Body of pancreas (tissue), 4 donors: ENCODE results near the gene DEFB123. TPM values are rescaled to one million over a fixed set of nuclear protein-coding genes. Genes with fewer than 3 reads are reported as not detected.
"Not testable (repeated sequence)": the region's sequence is repeated elsewhere in the genome, so short reads cannot be mapped to it uniquely, and the experiment has no call there.

ENCODE experiments used
- ATAC-seq: fragments of 150-250 bp; one replicate; pipeline ENCODE4 v1.9.1; 2016
- DNase-seq, 4 donors: peaks; one replicate each; pipeline ENCODE4 v3.0.0-alpha.2; 2019
- H3K27ac ChIP-seq, 4 donors: fragments of 200-600 bp; sonication (generic); 1 replicate in 3 of 4; 2 replicates in 1 of 4; pipeline versions ENCODE4 v1.5.1 to v1.6.1; 2016 to 2019; ENCODE audit warnings: mild to moderate bottlenecking in 1 of 4, mixed read lengths in 1 of 4, moderate library complexity in 1 of 4
- H3K27me3 ChIP-seq, 2 donors: fragments of 200-600 bp; sonication (generic); one replicate each; pipeline ENCODE4 v1.6.0; 2016; ENCODE audit warnings: mild to moderate bottlenecking in 1 of 2
- H3K36me3 ChIP-seq, 2 donors: fragments of 200-600 bp; sonication (generic); replicated peaks in 1 of 2; 2 replicates each; pipeline ENCODE4 v1.5.1; 2016; ENCODE audit warnings: low read depth in 2 of 2; ENCODE audit not compliant: insufficient read depth in 1 of 2
- H3K4me1 ChIP-seq: fragments of 200-600 bp; sonication (generic); one replicate; pipeline ENCODE4 v1.6.0; 2016
- H3K4me3 ChIP-seq, 2 donors: fragments of 200-600 bp; sonication (generic); 1 replicate in 1 of 2; 2 replicates in 1 of 2; pipeline ENCODE4 v1.5.1; 2016 to 2019
- H3K9me3 ChIP-seq, 3 donors: fragments of 200-600 bp; sonication (generic); 1 replicate in 2 of 3; 2 replicates in 1 of 3; pipeline ENCODE4 v1.5.1; 2016
- CTCF ChIP-seq, 7 experiments: fragments of 450-650 bp in 4 of 7; fragments of 200-600 bp in 3 of 7; sonication (generic) in 3 of 7; IDR thresholded peaks; one replicate each; pipeline ENCODE4 v1.5.1; 2016 to 2019; ENCODE audit warnings: antibody characterized with exemption in 7 of 7
- POLR2A ChIP-seq, 3 donors: fragments of 450-650 bp; IDR thresholded peaks; one replicate each; pipeline ENCODE4 v1.6.1; 2016; ENCODE audit warnings: antibody characterized with exemption in 3 of 3, mild to moderate bottlenecking in 2 of 3
- WGBS, 2 donors: methylation state at CpG; one replicate each; pipeline ENCODE4 v1.1.5; 2017; 5-methylcytosine and 5-hydroxymethylcytosine counted together
- intact Hi-C: fragments of 100-400 bp; cut with DNase I; formaldehyde crosslinking; loops from one replicate; pipeline ENCODE4 v1.15.1; 2023
- total RNA-seq, 2 donors: library from RNA; depleted of rRNA; stranded (reverse); fragments of >200 nt; gene quantifications; one replicate each; pipeline ENCODE4 v1.1.0, GENCODE V29; 2016

The DEFB123 gene
- total RNA-seq, 2 donors from 2014 or later: not detected

GRCh38 chr20:31410011-31410410 is 30.4 kb upstream of the DEFB123 start:
- TF ChIP-seq CTCF (IDR thresholded peaks at IDR 0.05) (no peak), POLR2A (IDR thresholded peaks at IDR 0.05) (no peak)
- DNase-seq: no peak
- Histone ChIP-seq H3K4me3 (no peak overlapping the region), H3K9me3 (no peaks in the 10 kb centered on the region), H3K27me3 (no peaks in the 10 kb centered on the region), H3K4me1 (no peaks in the 10 kb centered on the region), H3K27ac (no peak overlapping the region), H3K36me3 (no peaks in the 10 kb centered on the region)
- WGBS, 2 donors: 37 to 41% methylated on average over 1 of the region's 1 CpG
- ATAC-seq: no peak
- intact Hi-C loops: no loop called here

DNA sequence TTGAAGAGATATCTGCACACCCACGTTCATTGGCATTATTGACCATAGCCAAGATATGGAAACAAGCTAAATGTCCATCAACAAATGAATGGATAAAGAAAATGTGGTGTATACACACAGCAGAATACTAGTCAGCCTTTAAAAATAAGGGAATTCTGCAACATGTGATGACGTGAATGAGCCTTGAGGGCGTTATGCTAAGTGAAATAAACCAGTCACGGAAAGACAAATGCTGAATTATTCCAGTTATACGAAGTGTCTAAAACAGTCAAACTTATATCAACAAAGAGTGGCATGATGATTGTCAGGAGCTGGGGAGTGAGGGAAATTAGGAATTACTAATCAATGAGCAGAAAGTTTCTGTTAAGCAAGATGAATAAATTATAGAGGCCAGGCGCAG is 26.1 kb upstream of the DEFB123 start:
- ATAC-seq (no peak), DNase-seq (no peak)
- intact Hi-C loops: no loop called here
- 46 to 56% methylated on average over 6 of the region's 6 CpGs for WGBS, 2 donors
- Histone ChIP-seq H3K36me3 (no peaks in the 10 kb centered on the region), H3K4me1 (no peaks in the 10 kb centered on the region), H3K27ac (no peak overlapping the region), H3K27me3 (no peaks in the 10 kb centered on the region), H3K9me3 (no peaks in the 10 kb centered on the region), H3K4me3 (no peak overlapping the region)
- no peak for TF ChIP-seq CTCF (IDR thresholded peaks at IDR 0.05)
- no peak for TF ChIP-seq POLR2A (IDR thresholded peaks at IDR 0.05)

DNA sequence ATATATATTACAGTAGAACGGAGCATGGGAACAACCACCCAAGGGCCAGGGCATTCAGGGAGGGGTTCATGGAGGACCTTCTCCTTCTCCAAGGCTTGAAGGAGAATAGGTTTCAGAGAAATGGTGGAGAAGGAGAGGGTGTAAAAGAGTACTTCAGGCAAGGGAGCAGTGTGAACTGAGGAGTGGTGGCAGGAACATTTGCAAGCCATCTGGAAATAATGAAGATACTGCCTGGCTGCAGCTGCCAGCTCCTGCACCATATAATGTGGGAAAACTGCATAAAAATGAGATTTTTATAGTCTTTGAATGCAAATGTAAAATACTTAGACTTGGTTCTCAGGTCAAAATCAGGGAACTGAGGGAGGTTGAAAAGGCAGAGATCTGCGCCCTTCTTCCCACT is 24.8 kb upstream of the DEFB123 start:
- no peak for TF ChIP-seq POLR2A (IDR thresholded peaks at IDR 0.05)
- TF ChIP-seq CTCF (IDR thresholded peaks at IDR 0.05): no peak
- Histone ChIP-seq H3K27ac (no peak overlapping the region), H3K27me3 (no peaks in the 10 kb centered on the region), H3K36me3 (no peaks in the 10 kb centered on the region), H3K9me3 (no peaks in the 10 kb centered on the region), H3K4me1 (no peaks in the 10 kb centered on the region), H3K4me3 (no peak overlapping the region)
- DNase-seq: no peak
- no peak for ATAC-seq
- intact Hi-C loops: no loop called here
- 84 to 91% methylated on average over 2 of the region's 2 CpGs for WGBS, 2 donors

DNA sequence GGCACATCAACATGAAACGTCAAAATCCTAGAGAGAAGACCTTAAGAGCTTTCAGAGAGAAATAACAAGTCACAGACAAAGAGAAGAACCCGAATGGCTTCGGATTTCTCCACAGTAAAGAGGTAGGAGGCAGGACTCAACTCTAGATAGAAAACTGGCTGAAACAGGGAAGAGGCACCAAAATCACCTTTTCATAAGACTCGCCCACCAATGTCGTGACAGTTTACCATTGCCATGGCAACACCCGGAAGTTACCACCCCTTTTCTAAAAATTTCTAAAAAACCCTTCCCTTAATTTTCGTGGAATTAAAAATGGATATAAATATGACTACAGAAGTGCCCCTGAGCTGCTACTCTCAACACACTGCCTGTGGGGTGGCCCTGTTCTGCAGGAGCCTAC is 22.1 kb upstream of the DEFB123 start:
- H3K4me3 ChIP-seq: no peak overlapping the region
- no peaks in the 10 kb centered on the region for H3K4me1 ChIP-seq
- no peaks in the 10 kb centered on the region for H3K36me3 ChIP-seq
- 65 to 70% methylated on average over 7 of the region's 7 CpGs for WGBS, 2 donors
- intact Hi-C loops: no loop called here
- DNase-seq (no peak), ATAC-seq (no peak)
- H3K27me3 ChIP-seq: no peaks in the 10 kb centered on the region
- TF ChIP-seq CTCF (IDR thresholded peaks at IDR 0.05) (no peak), POLR2A (IDR thresholded peaks at IDR 0.05) (no peak)
- H3K9me3 ChIP-seq: no peaks in the 10 kb centered on the region
- no peak overlapping the region for H3K27ac ChIP-seq

GRCh38 chr20:31425797-31426196 is 14.6 kb upstream of the DEFB123 start:
- H3K36me3 ChIP-seq: no peaks in the 10 kb centered on the region
- DNase-seq (no peak), ATAC-seq (no peak)
- no peaks in the 10 kb centered on the region for H3K27me3 ChIP-seq
- no peak overlapping the region for H3K27ac ChIP-seq
- no peaks in the 10 kb centered on the region for H3K9me3 ChIP-seq
- intact Hi-C loops: no loop called here
- no peaks in the 10 kb centered on the region for H3K4me1 ChIP-seq
- TF ChIP-seq CTCF (IDR thresholded peaks at IDR 0.05) (no peak), POLR2A (IDR thresholded peaks at IDR 0.05) (no peak)
- no peak overlapping the region for H3K4me3 ChIP-seq

DNA sequence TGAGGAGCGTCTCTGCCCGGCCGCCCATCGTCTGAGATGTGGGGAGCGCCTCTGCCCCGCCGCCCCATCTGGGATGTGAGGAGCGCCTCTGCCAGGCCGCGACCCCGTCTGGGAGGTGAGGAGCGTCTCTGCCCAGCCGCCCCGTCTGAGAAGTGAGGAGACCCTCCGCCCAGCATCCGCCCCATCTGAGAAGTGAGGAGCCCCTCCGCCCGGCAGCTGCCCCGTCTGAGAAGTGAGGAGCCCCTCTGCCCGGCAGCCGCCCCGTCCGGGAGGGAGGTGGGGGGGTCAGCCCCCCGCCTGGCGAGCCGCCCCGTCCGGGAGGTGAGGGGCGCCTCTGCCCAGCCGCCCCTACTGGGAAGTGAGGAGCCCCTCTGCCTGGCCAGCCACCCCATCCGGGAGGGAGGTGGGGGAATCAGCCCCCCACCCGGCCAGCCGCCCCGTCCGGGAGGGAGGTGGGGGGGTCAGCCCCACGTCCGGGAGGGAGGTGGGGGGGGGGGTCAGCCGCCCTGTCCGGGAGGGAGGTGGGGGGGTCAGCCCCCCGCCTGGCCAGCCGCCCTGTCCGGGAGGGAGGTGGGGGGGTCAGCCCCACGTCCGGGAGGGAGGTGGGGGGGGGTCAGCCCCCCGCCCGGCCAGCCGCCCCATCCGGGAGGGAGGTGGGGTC is 13.4 kb upstream of the DEFB123 start:
- H3K4me1 ChIP-seq, ATAC-seq, intact Hi-C loops, DNase-seq, H3K36me3 ChIP-seq, H3K9me3 ChIP-seq, H3K27ac ChIP-seq, H3K4me3 ChIP-seq, H3K27me3 ChIP-seq: not testable (repeated sequence)
- no CpG with 5 or more reads among the region's 48 CpGs for WGBS, 2 donors

DNA sequence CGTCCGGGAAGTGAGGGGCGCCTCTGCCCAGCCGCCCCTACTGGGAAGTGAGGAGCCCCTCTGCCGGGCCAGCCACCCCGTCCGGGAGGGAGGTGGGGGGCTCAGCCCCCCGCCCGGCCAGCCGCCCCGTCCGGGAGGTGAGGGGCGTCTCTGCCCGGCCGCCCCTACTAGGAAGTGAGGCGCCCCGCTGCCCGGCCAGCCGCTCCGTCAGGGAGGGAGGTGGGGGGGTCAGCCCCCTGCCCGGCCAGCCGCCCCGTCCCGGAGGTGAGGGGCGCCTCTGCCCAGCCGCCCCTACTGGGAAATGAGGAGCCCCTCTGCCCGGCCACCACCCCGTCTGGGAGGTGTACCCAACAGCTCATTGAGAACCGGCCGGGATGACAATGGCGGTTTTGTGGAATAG is 12.9 kb upstream of the DEFB123 start:
- H3K9me3 ChIP-seq, H3K27me3 ChIP-seq, DNase-seq, H3K4me3 ChIP-seq, H3K4me1 ChIP-seq, H3K36me3 ChIP-seq, intact Hi-C loops, H3K27ac ChIP-seq, ATAC-seq: not testable (repeated sequence)
- 94 to 98% methylated on average over 10 to 11 of the region's 31 CpGs for WGBS, 2 donors
